Mesendoderm (in vitro differentiated cells): Measurements from ENCODE around the gene TMEM186.

Experiments used
- DNase-seq: peaks from one replicate; pipeline ENCODE4 v3.0.0; 2013
- H2AK5ac ChIP-seq: 2 replicates; pipeline ENCODE4 v1.6.1; 2013; ENCODE audit warnings: low read length, inconsistent platforms
- H2BK120ac ChIP-seq: 2 replicates; pipeline ENCODE4 v1.6.1; 2013; ENCODE audit warnings: low read depth, mild to moderate bottlenecking, low read length, moderate library complexity, mixed read lengths
- H2BK15ac ChIP-seq: replicated peaks from 2 replicates; pipeline ENCODE4 v1.6.1; 2013; ENCODE audit warnings: low read depth, mild to moderate bottlenecking, moderate library complexity
- H2BK5ac ChIP-seq: 2 replicates; pipeline ENCODE4 v1.6.1; 2013; ENCODE audit warnings: low read length, inconsistent platforms
- H3K18ac ChIP-seq: 2 replicates; pipeline ENCODE4 v1.6.1; 2013; ENCODE audit warnings: mild to moderate bottlenecking, low read length, mixed read lengths
- H3K23ac ChIP-seq: one replicate; pipeline ENCODE4 v1.6.1; 2013; ENCODE audit warnings: low read length
- H3K27ac ChIP-seq: 2 replicates; pipeline ENCODE4 v1.5.1; 2013; ENCODE audit warnings: low read depth, mild to moderate bottlenecking, inconsistent platforms, low read length, moderate library complexity
- H3K27me3 ChIP-seq: 2 replicates; pipeline ENCODE4 v1.6.1; 2013; ENCODE audit warnings: low read length, control low read depth, mild to moderate bottlenecking, inconsistent platforms; ENCODE audit not compliant: insufficient read depth, poor library complexity
- H3K36me3 ChIP-seq: 2 replicates; pipeline ENCODE4 v1.6.1; 2013; ENCODE audit warnings: low read length, inconsistent platforms; ENCODE audit not compliant: control insufficient read depth, insufficient read depth
- H3K4ac ChIP-seq: one replicate; pipeline ENCODE4 v1.6.1; 2013; ENCODE audit warnings: low read depth, mild to moderate bottlenecking, low read length, moderate library complexity
- H3K4me1 ChIP-seq: 2 replicates; pipeline ENCODE4 v1.6.1; 2013; ENCODE audit warnings: low read depth, low read length, inconsistent platforms; ENCODE audit not compliant: control insufficient read depth
- H3K4me2 ChIP-seq: 2 replicates; pipeline ENCODE4 v1.6.1; 2013; ENCODE audit warnings: low read length
- H3K4me3 ChIP-seq: 2 replicates; pipeline ENCODE4 v1.5.1; 2013; ENCODE audit warnings: mild to moderate bottlenecking, low read length
- H3K56ac ChIP-seq: one replicate; pipeline ENCODE4 v1.6.1; 2013; ENCODE audit warnings: low read length
- H3K79me1 ChIP-seq: 2 replicates; pipeline ENCODE4 v1.6.1; 2013; ENCODE audit warnings: low read length, inconsistent platforms
- H3K79me2 ChIP-seq: 2 replicates; pipeline ENCODE4 v1.6.1; 2013; ENCODE audit warnings: mild to moderate bottlenecking, low read length; ENCODE audit not compliant: control insufficient read depth, insufficient read depth
- H3K9ac ChIP-seq: 2 replicates; pipeline ENCODE4 v1.6.1; 2013; ENCODE audit warnings: low read length, inconsistent platforms
- H4K5ac ChIP-seq: one replicate; pipeline ENCODE4 v1.6.1; 2013; ENCODE audit warnings: low read length
- H4K8ac ChIP-seq: one replicate; pipeline ENCODE4 v1.6.1; 2013; ENCODE audit warnings: low read depth, mild to moderate bottlenecking, control low read depth, low read length, moderate library complexity
- WGBS: extraction: QIAGEN DNeasy Blood & Tissue Kit; methylation state at CpG from one replicate; pipeline ENCODE4 v1.1.7; 2013; ENCODE audit warnings: low lambda C conversion rate, missing lambda C conversion rate; ENCODE audit not compliant: insufficient coverage; ENCODE audit errors: extremely low coverage; 5-methylcytosine and 5-hydroxymethylcytosine counted together

The TMEM186 gene

GRCh38 chr16:8776129-8776584, 21.3 kb downstream of the TMEM186 start:
- Histone ChIP-seq H3K56ac (no peak overlapping the region), H2BK120ac (no peak overlapping the region), H3K18ac (no peak overlapping the region), H3K79me1 (no peaks in the 10 kb centered on the region), H3K9ac (no peak overlapping the region), H2BK15ac (no peak overlapping the region), H3K27ac (no peak overlapping the region), H3K4ac (no peak overlapping the region), H3K79me2 (no peaks in the 10 kb centered on the region), H3K4me2 (no peak overlapping the region), H3K27me3 (no peaks in the 10 kb centered on the region), H4K5ac (no peak overlapping the region), H3K4me1 (no peaks in the 10 kb centered on the region), H3K4me3 (no peak overlapping the region), H2BK5ac (no peak overlapping the region), H3K36me3 (no peaks in the 10 kb centered on the region), H3K23ac (no peak overlapping the region), H2AK5ac (no peak overlapping the region), H4K8ac (no peak overlapping the region)
- WGBS, result no CpG with 5 or more reads among the region's 12 CpGs
- peak; percentile 55 for DNase-seq

- no peak for DNase-seq
- no peaks in the 10 kb centered on the region for H3K27me3 ChIP-seq
- no peak overlapping the region for H3K56ac ChIP-seq
- H3K23ac ChIP-seq, result no peak overlapping the region
- no peaks in the 10 kb centered on the region for H3K36me3 ChIP-seq
- no peak overlapping the region for H3K4me2 ChIP-seq
- no peak overlapping the region for H3K27ac ChIP-seq
- no CpG with 5 or more reads among the region's 1 CpG for WGBS
- H3K79me1 ChIP-seq, result no peaks in the 10 kb centered on the region
- H4K5ac ChIP-seq, result no peak overlapping the region
- no peak overlapping the region for H2BK120ac ChIP-seq
- no peak overlapping the region for H3K9ac ChIP-seq
- no peak overlapping the region for H3K4ac ChIP-seq
- no peaks in the 10 kb centered on the region for H3K79me2 ChIP-seq
- no peak overlapping the region for H2BK15ac ChIP-seq
- no peaks in the 10 kb centered on the region for H3K4me1 ChIP-seq
- no peak overlapping the region for H3K4me3 ChIP-seq
- no peak overlapping the region for H2AK5ac ChIP-seq
- H3K18ac ChIP-seq, result no peak overlapping the region
- H4K8ac ChIP-seq, result no peak overlapping the region
- H2BK5ac ChIP-seq, result no peak overlapping the region
Measured at GRCh38 chr16:8775359-8775758, 22.1 kb downstream of the TMEM186 start.

GRCh38 chr16:8774208-8774607, 23.2 kb downstream of the TMEM186 start:
- no peak overlapping the region for H2BK120ac ChIP-seq
- no peak overlapping the region for H3K4me2 ChIP-seq
- WGBS, result no CpG with 5 or more reads among the region's 11 CpGs
- H3K79me2 ChIP-seq, result no peaks in the 10 kb centered on the region
- no peak overlapping the region for H4K8ac ChIP-seq
- no peak overlapping the region for H3K27ac ChIP-seq
- DNase-seq, result no peak
- H3K79me1 ChIP-seq, result no peaks in the 10 kb centered on the region
- H3K23ac ChIP-seq, result no peak overlapping the region
- H3K18ac ChIP-seq, result no peak overlapping the region
- H4K5ac ChIP-seq, result no peak overlapping the region
- no peak overlapping the region for H3K4me3 ChIP-seq
- no peak overlapping the region for H2AK5ac ChIP-seq
- H3K56ac ChIP-seq, result no peak overlapping the region
- H2BK5ac ChIP-seq, result no peak overlapping the region
- no peak overlapping the region for H3K9ac ChIP-seq
- no peaks in the 10 kb centered on the region for H3K36me3 ChIP-seq
- H3K27me3 ChIP-seq, result no peaks in the 10 kb centered on the region
- no peak overlapping the region for H2BK15ac ChIP-seq
- no peaks in the 10 kb centered on the region for H3K4me1 ChIP-seq
- no peak overlapping the region for H3K4ac ChIP-seq

- H3K4me1 ChIP-seq, result no peaks in the 10 kb centered on the region
- H3K4ac ChIP-seq, result no peak overlapping the region
- H3K79me1 ChIP-seq, result no peaks in the 10 kb centered on the region
- no peak overlapping the region for H3K23ac ChIP-seq
- no peak for DNase-seq
- H4K8ac ChIP-seq, result no peak overlapping the region
- no peaks in the 10 kb centered on the region for H3K36me3 ChIP-seq
- H2BK15ac ChIP-seq, result no peak overlapping the region
- no peaks in the 10 kb centered on the region for H3K79me2 ChIP-seq
- H4K5ac ChIP-seq, result no peak overlapping the region
- H3K27ac ChIP-seq, result no peak overlapping the region
- H2AK5ac ChIP-seq, result no peak overlapping the region
- H3K18ac ChIP-seq, result no peak overlapping the region
- no peak overlapping the region for H3K4me3 ChIP-seq
- H3K9ac ChIP-seq, result no peak overlapping the region
- H3K4me2 ChIP-seq, result no peak overlapping the region
- no peak overlapping the region for H3K56ac ChIP-seq
- no peak overlapping the region for H2BK5ac ChIP-seq
- no peaks in the 10 kb centered on the region for H3K27me3 ChIP-seq
- no CpG with 5 or more reads among the region's 3 CpGs for WGBS
- H2BK120ac ChIP-seq, result no peak overlapping the region
Measured at GRCh38 chr16:8773537-8773936, 23.9 kb downstream of the TMEM186 start.

GRCh38 chr16:8768692-8769091, 28.7 kb downstream of the TMEM186 start:
- H3K4me2 ChIP-seq, result no peak overlapping the region
- no peaks in the 10 kb centered on the region for H3K4me1 ChIP-seq
- no peak overlapping the region for H3K56ac ChIP-seq
- no peak overlapping the region for H2BK15ac ChIP-seq
- no peak overlapping the region for H2AK5ac ChIP-seq
- H3K27me3 ChIP-seq, result no peaks in the 10 kb centered on the region
- H3K27ac ChIP-seq, result no peak overlapping the region
- no peak overlapping the region for H4K5ac ChIP-seq
- no peak overlapping the region for H3K23ac ChIP-seq
- no peaks in the 10 kb centered on the region for H3K36me3 ChIP-seq
- no peak overlapping the region for H3K4ac ChIP-seq
- DNase-seq, result peak; percentile 71
- no peaks in the 10 kb centered on the region for H3K79me1 ChIP-seq
- no peak overlapping the region for H3K4me3 ChIP-seq
- H2BK5ac ChIP-seq, result no peak overlapping the region
- no peak overlapping the region for H2BK120ac ChIP-seq
- no peaks in the 10 kb centered on the region for H3K79me2 ChIP-seq
- no peak overlapping the region for H3K18ac ChIP-seq
- no peak overlapping the region for H4K8ac ChIP-seq
- WGBS, result no CpG with 5 or more reads among the region's 12 CpGs
- no peak overlapping the region for H3K9ac ChIP-seq

GRCh38 chr16:8768283-8768682, 29.2 kb downstream of the TMEM186 start:
- H3K18ac ChIP-seq, result no peak overlapping the region
- H3K36me3 ChIP-seq, result no peaks in the 10 kb centered on the region
- no CpG with 5 or more reads among the region's 12 CpGs for WGBS

More at GRCh38 chr16:8768283-8768682, 29.2 kb downstream of the TMEM186 start:
- Histone ChIP-seq H2BK5ac (no peak overlapping the region), H3K9ac (no peak overlapping the region), H3K56ac (no peak overlapping the region), H3K79me2 (no peaks in the 10 kb centered on the region), H3K4me2 (no peak overlapping the region), H3K79me1 (no peaks in the 10 kb centered on the region), H3K4me3 (no peak overlapping the region), H2BK120ac (no peak overlapping the region), H3K4ac (no peak overlapping the region), H4K8ac (no peak overlapping the region), H3K27me3 (no peaks in the 10 kb centered on the region), H3K23ac (no peak overlapping the region), H3K27ac (no peak overlapping the region), H3K4me1 (no peaks in the 10 kb centered on the region), H4K5ac (no peak overlapping the region), H2AK5ac (no peak overlapping the region), H2BK15ac (no peak overlapping the region)
- no peak for DNase-seq
